ENCODE data around the gene BRSK2.

The BRSK2 gene

DNA sequence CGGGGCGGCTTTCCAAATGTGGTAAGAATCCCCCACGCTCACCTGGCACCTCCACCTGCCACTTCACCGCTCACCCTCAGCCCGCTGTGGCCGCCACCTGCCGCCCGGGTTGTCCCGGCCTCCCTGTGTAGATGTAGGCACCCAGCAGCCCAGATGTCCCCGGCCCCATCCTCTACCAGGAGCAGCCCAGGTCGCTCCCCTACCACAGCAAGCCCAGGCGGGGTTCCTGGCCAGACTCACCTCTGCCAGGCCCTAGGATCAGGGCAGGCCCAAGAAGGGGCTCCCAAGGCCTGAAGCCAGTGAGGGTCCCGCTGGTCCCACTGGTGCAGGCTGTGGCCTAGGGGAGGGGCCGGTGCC, 69.5 kb downstream of the BRSK2 start:
- Histone ChIP-seq H3K27me3 (ENCODE audit: control insufficient read depth, insufficient read depth, low read length) (no peaks in the 10 kb centered on the region), H3K27ac (ENCODE audit: low read length) (no peak overlapping the region), H3K9me3 (ENCODE audit: control insufficient read depth, insufficient read depth, low read length) (no peaks in the 10 kb centered on the region), H3K4me3 (ENCODE audit: low read length) (no peak overlapping the region), H3K36me3 (ENCODE audit: control insufficient read depth, insufficient read depth, low read length) (peaks cover 8% of the 10 kb centered on the region; the same call in 1 of the 2 replicates), H3K4me1 (ENCODE audit: control insufficient read depth, insufficient read depth, low read length) (no peaks in the 10 kb centered on the region; the same call in 1 of the 2 replicates)
- DNase-seq (ENCODE audit: low read depth, low spot score), result no peak
- no CpG with 5 or more reads among the region's 14 CpGs for WGBS (ENCODE audit: insufficient coverage, insufficient read length)

DNA sequence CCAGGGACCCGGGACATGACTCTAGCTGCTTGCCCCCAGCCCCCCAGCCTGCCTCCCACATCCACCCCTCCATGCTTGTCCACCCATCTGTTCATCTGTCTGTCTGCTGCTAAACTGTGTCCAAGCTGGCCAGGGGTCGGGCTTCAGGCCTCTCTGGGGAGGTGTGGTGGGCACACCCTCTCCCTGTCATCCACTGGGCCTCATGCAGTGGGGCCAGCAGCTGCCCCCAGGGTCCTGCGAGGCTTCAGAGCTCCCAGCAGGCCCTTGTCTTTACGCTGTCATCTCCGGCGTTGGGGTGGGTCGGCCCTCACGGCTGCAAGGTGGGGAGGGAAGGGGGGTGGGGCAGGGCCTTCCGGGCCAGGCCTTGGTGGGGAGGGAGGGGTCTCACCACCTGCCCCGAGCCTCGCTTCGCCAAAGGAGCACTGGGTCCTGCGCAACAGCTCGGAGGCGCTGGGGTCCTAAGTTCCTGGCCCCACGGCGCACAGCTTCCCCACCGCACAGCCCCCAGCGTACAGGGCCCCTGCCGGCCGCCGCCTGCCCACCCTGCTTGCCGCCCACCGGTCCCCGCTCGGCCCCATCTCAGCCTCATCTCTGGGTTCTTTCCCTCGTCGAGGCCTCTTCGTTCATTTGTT, 70.1 kb downstream of the BRSK2 start:
- Histone ChIP-seq H3K36me3 (ENCODE audit: control insufficient read depth, insufficient read depth, low read length) (peaks cover 8% of the 10 kb centered on the region; the same call in 1 of the 2 replicates), H3K27me3 (ENCODE audit: control insufficient read depth, insufficient read depth, low read length) (no peaks in the 10 kb centered on the region), H3K27ac (ENCODE audit: low read length) (no peak overlapping the region), H3K9me3 (ENCODE audit: control insufficient read depth, insufficient read depth, low read length) (no peaks in the 10 kb centered on the region), H3K4me1 (ENCODE audit: control insufficient read depth, insufficient read depth, low read length) (no peaks in the 10 kb centered on the region; the same call in 1 of the 2 replicates), H3K4me3 (ENCODE audit: low read length) (no peak overlapping the region)
- DNase-seq (ENCODE audit: low read depth, low spot score), result no peak
- no CpG with 5 or more reads among the region's 29 CpGs for WGBS (ENCODE audit: insufficient coverage, insufficient read length)

DNA sequence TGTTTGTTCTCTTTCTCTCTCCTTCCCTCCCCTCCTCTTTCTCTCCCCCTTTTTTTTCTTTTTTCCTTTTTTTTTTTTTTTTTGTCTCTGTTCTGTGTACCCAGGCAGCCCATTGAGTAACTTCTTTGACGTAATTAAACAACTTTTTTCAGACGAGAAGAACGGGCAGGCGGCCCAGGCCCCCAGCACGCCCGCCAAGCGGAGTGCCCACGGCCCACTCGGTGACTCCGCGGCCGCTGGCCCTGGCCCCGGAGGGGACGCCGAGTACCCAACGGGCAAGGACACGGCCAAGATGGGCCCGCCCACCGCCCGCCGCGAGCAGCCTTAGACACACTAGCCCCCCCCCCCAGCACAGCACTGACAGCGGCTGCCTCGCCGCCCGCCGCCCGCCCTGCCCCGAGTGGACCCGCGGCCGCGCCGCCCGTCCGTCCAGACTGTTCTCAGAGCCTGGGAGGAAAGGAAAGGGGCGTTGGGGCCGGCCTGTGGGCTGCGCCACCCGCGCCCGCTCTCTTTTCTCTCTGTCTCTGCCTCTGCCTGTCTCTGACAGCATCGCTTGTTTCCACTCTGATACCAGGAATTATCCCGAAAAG, 70.8 kb downstream of the BRSK2 start:
- no peak overlapping the region for H3K27ac ChIP-seq (ENCODE audit: low read length)
- no peaks in the 10 kb centered on the region; the same call in 1 of the 2 replicates for H3K4me1 ChIP-seq (ENCODE audit: control insufficient read depth, insufficient read depth, low read length)
- peaks cover 8% of the 10 kb centered on the region; the same call in 1 of the 2 replicates for H3K36me3 ChIP-seq (ENCODE audit: control insufficient read depth, insufficient read depth, low read length)
- no peaks in the 10 kb centered on the region for H3K27me3 ChIP-seq (ENCODE audit: control insufficient read depth, insufficient read depth, low read length)
- no CpG with 5 or more reads among the region's 44 CpGs for WGBS (ENCODE audit: insufficient coverage, insufficient read length)
- H3K9me3 ChIP-seq (ENCODE audit: control insufficient read depth, insufficient read depth, low read length), result no peaks in the 10 kb centered on the region
- H3K4me3 ChIP-seq (ENCODE audit: low read length), result no peak overlapping the region
- DNase-seq (ENCODE audit: low read depth, low spot score), result no peak

DNA sequence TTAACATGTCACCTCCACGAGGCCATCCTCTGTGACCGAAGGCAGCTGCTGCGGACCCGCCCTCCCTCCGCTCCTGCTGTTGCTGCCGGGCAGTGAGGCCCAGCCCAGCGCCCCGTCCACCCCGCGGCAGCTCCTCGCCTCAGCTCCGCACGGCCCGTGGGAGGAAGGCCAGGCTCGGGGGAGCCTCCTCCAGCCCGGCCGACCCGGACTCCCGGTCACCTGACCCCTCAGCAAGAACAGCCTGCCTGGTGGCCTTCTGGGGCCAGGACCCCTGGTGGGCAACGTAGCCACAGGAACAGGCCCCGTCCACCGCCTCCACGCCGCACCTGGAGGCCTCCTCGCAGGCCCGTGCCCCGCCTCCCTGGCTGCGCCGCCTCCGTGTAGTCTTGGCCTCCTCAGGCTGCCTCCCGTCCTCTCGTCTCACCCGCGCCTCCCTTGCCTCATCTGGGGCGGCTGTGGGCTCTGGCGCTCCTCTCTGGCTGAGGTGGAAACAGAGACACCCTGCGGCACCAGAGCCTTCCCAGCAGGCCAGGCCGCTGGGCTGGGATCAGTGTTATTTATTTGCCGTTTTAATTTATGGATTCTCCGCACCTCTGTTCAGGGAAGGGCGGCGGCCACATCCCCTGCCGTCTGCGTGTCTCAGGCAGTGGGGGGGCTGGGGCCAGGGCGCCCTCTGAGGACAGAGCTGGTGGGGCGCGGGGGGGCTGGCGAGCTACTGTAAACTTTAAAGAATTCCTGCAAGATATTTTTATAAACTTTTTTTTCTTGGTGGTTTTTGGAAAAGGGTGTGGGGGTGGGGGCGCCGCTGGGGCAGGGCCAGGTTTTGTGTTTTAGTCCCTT, 71.5 kb downstream of the BRSK2 start:
- H3K9me3 ChIP-seq (ENCODE audit: control insufficient read depth, insufficient read depth, low read length), result no peaks in the 10 kb centered on the region
- H3K4me1 ChIP-seq (ENCODE audit: control insufficient read depth, insufficient read depth, low read length), result no peaks in the 10 kb centered on the region; the same call in 1 of the 2 replicates
- H3K27ac ChIP-seq (ENCODE audit: low read length), result no peak overlapping the region
- WGBS (ENCODE audit: insufficient coverage, insufficient read length), result no CpG with 5 or more reads among the region's 50 CpGs
- no peaks in the 10 kb centered on the region for H3K27me3 ChIP-seq (ENCODE audit: control insufficient read depth, insufficient read depth, low read length)
- no peak for DNase-seq (ENCODE audit: low read depth, low spot score)
- H3K36me3 ChIP-seq (ENCODE audit: control insufficient read depth, insufficient read depth, low read length), result peaks cover 8% of the 10 kb centered on the region; the same call in 1 of the 2 replicates
- no peak overlapping the region for H3K4me3 ChIP-seq (ENCODE audit: low read length)

DNA sequence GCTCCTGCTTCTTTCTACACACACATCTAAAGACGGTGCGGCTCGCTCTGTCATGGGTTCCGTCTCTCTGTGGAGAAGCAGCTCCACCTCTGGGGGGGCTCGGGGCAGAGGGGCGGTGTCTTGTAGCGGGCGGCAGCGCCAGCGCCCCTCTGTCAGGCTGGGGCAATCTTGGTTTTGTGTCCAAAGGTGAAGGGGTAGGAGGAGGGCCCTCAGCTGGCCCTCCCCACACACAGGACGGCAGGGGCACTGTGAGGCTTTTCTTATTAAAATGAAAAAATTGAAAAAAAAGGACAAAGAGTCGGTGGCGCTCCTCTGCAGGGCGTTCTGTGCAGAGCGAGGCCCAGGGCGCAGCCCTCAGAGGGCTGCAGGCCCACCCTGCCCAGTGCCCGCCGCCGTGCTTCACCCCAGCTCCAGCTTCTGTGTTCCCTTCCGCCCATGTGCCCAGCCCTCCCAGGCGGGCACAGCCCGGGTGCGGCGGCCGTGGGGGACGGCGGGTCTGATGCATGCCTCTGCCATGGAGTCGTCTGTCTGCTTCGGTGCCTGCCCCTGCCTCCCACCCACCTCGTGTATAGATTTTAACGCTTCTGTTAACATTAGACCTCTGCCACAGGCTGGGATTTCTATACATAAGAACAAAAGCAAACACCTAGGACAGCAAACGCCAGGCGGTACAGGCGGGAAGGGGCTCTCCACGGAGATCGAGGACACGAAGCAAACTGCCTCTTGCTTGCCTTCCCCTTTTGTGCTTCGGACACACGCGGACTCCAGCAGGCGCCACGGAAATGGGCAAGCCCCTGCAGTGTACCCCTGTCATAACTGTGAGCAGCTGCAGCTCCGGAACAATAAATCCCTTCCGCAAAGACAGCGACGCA, 72.3 kb downstream of the BRSK2 start:
- H3K27ac ChIP-seq (ENCODE audit: low read length), result no peak overlapping the region
- DNase-seq (ENCODE audit: low read depth, low spot score), result no peak
- H3K4me1 ChIP-seq (ENCODE audit: control insufficient read depth, insufficient read depth, low read length), result no peaks in the 10 kb centered on the region; the same call in 1 of the 2 replicates
- no peaks in the 10 kb centered on the region for H3K27me3 ChIP-seq (ENCODE audit: control insufficient read depth, insufficient read depth, low read length)
- H3K9me3 ChIP-seq (ENCODE audit: control insufficient read depth, insufficient read depth, low read length), result no peaks in the 10 kb centered on the region
- no CpG with 5 or more reads among the region's 46 CpGs for WGBS (ENCODE audit: insufficient coverage, insufficient read length)
- H3K4me3 ChIP-seq (ENCODE audit: low read length), result no peak overlapping the region
- peaks cover 2% of the 10 kb centered on the region; the same call in 1 of the 2 replicates for H3K36me3 ChIP-seq (ENCODE audit: control insufficient read depth, insufficient read depth, low read length)

DNA sequence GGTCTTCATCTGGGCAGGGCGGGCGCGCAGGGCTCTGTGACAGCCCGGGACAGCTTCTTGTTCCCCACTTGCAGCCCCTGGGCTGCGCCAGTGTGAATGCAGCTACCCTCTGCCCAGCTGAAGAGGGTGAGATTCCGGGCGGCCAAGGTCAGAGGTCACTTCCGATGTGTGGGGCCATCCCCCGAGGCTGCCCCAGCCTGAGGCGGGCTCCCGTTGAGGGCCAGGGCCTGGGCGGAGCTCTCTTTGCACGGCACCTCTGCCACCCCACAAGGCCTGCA, 72.9 kb downstream of the BRSK2 start:
- Histone ChIP-seq H3K36me3 (ENCODE audit: control insufficient read depth, insufficient read depth, low read length) (peaks cover 2% of the 10 kb centered on the region; the same call in 1 of the 2 replicates), H3K9me3 (ENCODE audit: control insufficient read depth, insufficient read depth, low read length) (no peaks in the 10 kb centered on the region), H3K4me3 (ENCODE audit: low read length) (no peak overlapping the region), H3K4me1 (ENCODE audit: control insufficient read depth, insufficient read depth, low read length) (no peaks in the 10 kb centered on the region; the same call in 1 of the 2 replicates), H3K27ac (ENCODE audit: low read length) (no peak overlapping the region), H3K27me3 (ENCODE audit: control insufficient read depth, insufficient read depth, low read length) (no peaks in the 10 kb centered on the region)
- DNase-seq (ENCODE audit: low read depth, low spot score), result no peak
- no CpG with 5 or more reads among the region's 13 CpGs for WGBS (ENCODE audit: insufficient coverage, insufficient read length)

DNA sequence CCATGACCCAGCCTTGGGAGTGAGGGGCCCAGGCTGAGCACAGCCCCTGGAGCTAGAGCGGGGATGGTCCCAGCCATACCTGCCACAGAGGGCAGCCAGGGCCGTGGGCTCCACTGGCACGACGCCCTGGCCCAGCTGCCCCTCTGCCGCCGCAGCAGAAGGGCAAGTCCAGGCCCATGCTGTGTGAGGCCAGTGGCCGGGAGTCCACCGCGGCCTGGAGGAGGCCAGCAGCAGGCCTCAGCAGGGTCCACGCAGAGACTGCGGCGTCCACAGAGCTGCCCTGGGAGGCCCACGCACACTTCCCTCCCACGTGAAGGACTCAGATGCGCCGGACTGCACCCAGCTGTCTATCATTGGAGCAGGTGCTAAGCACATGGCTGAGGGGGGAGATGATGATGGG, 73.3 kb downstream of the BRSK2 start:
- no peak for DNase-seq (ENCODE audit: low read depth, low spot score)
- no peak overlapping the region for H3K4me3 ChIP-seq (ENCODE audit: low read length)
- peaks cover 2% of the 10 kb centered on the region; the same call in 1 of the 2 replicates for H3K36me3 ChIP-seq (ENCODE audit: control insufficient read depth, insufficient read depth, low read length)
- no peak overlapping the region for H3K27ac ChIP-seq (ENCODE audit: low read length)
- WGBS (ENCODE audit: insufficient coverage, insufficient read length), result no CpG with 5 or more reads among the region's 16 CpGs
- H3K9me3 ChIP-seq (ENCODE audit: control insufficient read depth, insufficient read depth, low read length), result no peaks in the 10 kb centered on the region
- H3K27me3 ChIP-seq (ENCODE audit: control insufficient read depth, insufficient read depth, low read length), result no peaks in the 10 kb centered on the region
- no peaks in the 10 kb centered on the region; the same call in 1 of the 2 replicates for H3K4me1 ChIP-seq (ENCODE audit: control insufficient read depth, insufficient read depth, low read length)

DNA sequence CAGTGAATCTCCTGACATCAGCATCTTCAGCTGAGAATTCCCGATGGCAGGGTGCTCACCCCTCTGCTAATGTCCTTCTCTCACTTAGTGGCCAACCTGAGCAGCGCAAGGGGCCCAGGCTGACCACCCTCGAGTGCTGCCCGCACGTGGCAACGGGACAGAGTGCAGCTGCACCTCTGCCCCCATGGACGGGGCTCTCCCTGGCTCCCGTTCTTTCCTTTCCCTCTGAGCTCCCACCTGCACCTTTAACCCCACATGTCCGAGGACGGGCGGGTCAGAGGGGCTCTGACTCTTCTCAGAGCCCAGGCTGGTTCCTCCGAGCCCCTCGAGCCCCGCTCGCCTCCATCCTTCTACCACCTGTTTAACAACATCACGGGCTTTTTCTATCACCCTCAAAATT, 77.0 kb downstream of the BRSK2 start:
- no peak overlapping the region for H3K4me3 ChIP-seq (ENCODE audit: low read length)
- no peaks in the 10 kb centered on the region; the same call in 1 of the 2 replicates for H3K4me1 ChIP-seq (ENCODE audit: control insufficient read depth, insufficient read depth, low read length)
- no peaks in the 10 kb centered on the region for H3K27me3 ChIP-seq (ENCODE audit: control insufficient read depth, insufficient read depth, low read length)
- H3K27ac ChIP-seq (ENCODE audit: low read length), result no peak overlapping the region
- DNase-seq (ENCODE audit: low read depth, low spot score), result no peak
- peaks cover 2% of the 10 kb centered on the region; the same call in 1 of the 2 replicates for H3K36me3 ChIP-seq (ENCODE audit: control insufficient read depth, insufficient read depth, low read length)
- 100% methylated on average over 1 of the region's 16 CpGs for WGBS (ENCODE audit: insufficient coverage, insufficient read length)
- H3K9me3 ChIP-seq (ENCODE audit: control insufficient read depth, insufficient read depth, low read length), result no peaks in the 10 kb centered on the region

DNA sequence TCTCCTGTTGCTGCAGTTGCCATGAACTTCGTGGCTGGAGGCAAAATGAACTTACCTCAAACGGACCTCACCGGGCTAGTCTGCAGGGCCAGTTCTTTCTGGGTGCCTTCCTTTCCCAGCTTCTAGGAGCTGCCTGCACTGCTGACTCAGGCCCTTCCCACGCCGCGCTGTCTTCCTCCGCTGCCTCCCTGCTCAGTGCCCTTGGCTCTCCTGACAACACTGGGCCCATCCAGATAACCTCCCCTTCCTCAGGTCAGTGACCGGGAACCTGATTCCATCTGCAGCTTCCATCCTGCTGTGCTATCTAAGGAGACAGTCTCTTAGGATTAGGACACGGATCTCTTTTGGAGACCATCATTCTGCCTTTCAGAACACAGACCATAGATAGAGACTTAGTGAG, 77.5 kb downstream of the BRSK2 start:
- Histone ChIP-seq H3K9me3 (ENCODE audit: control insufficient read depth, insufficient read depth, low read length) (no peaks in the 10 kb centered on the region), H3K4me3 (ENCODE audit: low read length) (no peak overlapping the region), H3K27ac (ENCODE audit: low read length) (no peak overlapping the region), H3K27me3 (ENCODE audit: control insufficient read depth, insufficient read depth, low read length) (no peaks in the 10 kb centered on the region), H3K4me1 (ENCODE audit: control insufficient read depth, insufficient read depth, low read length) (no peaks in the 10 kb centered on the region; the same call in 1 of the 2 replicates), H3K36me3 (ENCODE audit: control insufficient read depth, insufficient read depth, low read length) (peaks cover 2% of the 10 kb centered on the region; the same call in 1 of the 2 replicates)
- no CpG with 5 or more reads among the region's 9 CpGs for WGBS (ENCODE audit: insufficient coverage, insufficient read length)
- DNase-seq (ENCODE audit: low read depth, low spot score), result no peak

DNA sequence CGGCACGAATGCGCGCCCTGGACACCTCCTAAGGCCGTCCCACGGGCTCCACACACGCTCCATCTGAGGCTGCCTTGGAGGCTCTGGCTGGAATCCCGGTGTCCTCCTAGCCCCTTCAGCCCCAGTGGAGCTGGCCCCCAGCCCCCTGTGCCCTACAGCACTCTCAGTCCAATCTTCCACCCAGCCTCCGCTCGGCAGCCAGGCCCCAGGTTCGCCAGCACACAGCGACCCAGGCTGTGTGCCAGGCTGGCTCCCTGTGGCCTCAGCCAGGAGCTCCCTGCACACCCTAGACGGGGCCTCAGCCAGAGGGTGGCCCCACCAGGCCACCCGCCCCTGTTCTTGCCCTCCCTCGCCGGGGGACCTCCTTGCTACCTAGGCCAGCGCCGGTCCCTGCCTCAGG, 78.3 kb downstream of the BRSK2 start:
- Histone ChIP-seq H3K4me1 (ENCODE audit: control insufficient read depth, insufficient read depth, low read length) (no peaks in the 10 kb centered on the region; the same call in 1 of the 2 replicates), H3K27ac (ENCODE audit: low read length) (no peak overlapping the region), H3K27me3 (ENCODE audit: control insufficient read depth, insufficient read depth, low read length) (no peaks in the 10 kb centered on the region), H3K36me3 (ENCODE audit: control insufficient read depth, insufficient read depth, low read length) (peaks cover under 1% of the 10 kb centered on the region; the same call in 1 of the 2 replicates), H3K9me3 (ENCODE audit: control insufficient read depth, insufficient read depth, low read length) (no peaks in the 10 kb centered on the region), H3K4me3 (ENCODE audit: low read length) (no peak overlapping the region)
- no peak for DNase-seq (ENCODE audit: low read depth, low spot score)
- no CpG with 5 or more reads among the region's 18 CpGs for WGBS (ENCODE audit: insufficient coverage, insufficient read length)

All from iPS DF 6.9 (cell line).